ENCODE results near the gene DMAP1. TPM values are rescaled to one million over a fixed set of nuclear protein-coding genes. Genes with fewer than 3 reads are reported as not detected.

The DMAP1 gene
- total and polyA plus RNA-seq, 2 donors (not counting 1 experiment from before 2014, with no cell fraction given) = 21.1 to 23.6 TPM

GRCh38 chr1:44240802-44241671, 27.8 kb downstream of the DMAP1 start:
- no peaks in the 10 kb centered on the region for H3K9me3 ChIP-seq (ENCODE audit: control insufficient read depth, insufficient read depth, low read depth, low read length)
- H2AFZ ChIP-seq (ENCODE audit: low read length) = no peak overlapping the region
- no peaks in the 10 kb centered on the region for H4K20me1 ChIP-seq (ENCODE audit: control insufficient read depth, extremely low read depth, insufficient read depth, low read length)
- no peak overlapping the region for H3K4me2 ChIP-seq (ENCODE audit: extremely low read depth, insufficient read depth, low read length)
- no peaks in the 10 kb centered on the region for H3K36me3 ChIP-seq (ENCODE audit: control insufficient read depth, insufficient read depth, low read length)
- H3K79me2 ChIP-seq (ENCODE audit: control insufficient read depth, insufficient read depth, low read length) = no peaks in the 10 kb centered on the region
- H3K4me1 ChIP-seq (ENCODE audit: control insufficient read depth, extremely low read depth, insufficient read depth, low read length) = peaks cover 12% of the 10 kb centered on the region
- TF ChIP-seq EZH2 (IDR thresholded peaks at IDR 0.05; ENCODE audit: low read length, missing control alignments) (no peak), CTCF (conservative IDR thresholded peaks at IDR 0.05 in 1 of 2, IDR thresholded peaks at IDR 0.05 in 1 of 2; ENCODE audit: low read depth in 1 of 2, low read length in 2 of 2) (no peak)
- H3K27ac ChIP-seq (ENCODE audit: insufficient read depth, low read length) = no peak overlapping the region
- no peak overlapping the region for H3K4me3 ChIP-seq (replicated peaks in 1 of 4; ENCODE audit: control extremely low read depth in 1 of 4, insufficient read depth in 1 of 4, low read depth in 3 of 4, low read length in 4 of 4)
- H3K27me3 ChIP-seq (ENCODE audit: control insufficient read depth, insufficient read depth, low read length) = no peaks in the 10 kb centered on the region
- no peak overlapping the region for H3K9ac ChIP-seq (ENCODE audit: insufficient read depth, low read length)
- DNase-seq (ENCODE audit: low read depth in 2 of 2) = no peak

- no peak overlapping the region for H3K4me2 ChIP-seq (ENCODE audit: extremely low read depth, insufficient read depth, low read length)
- no peak overlapping the region for H2AFZ ChIP-seq (ENCODE audit: low read length)
- no peaks in the 10 kb centered on the region for H4K20me1 ChIP-seq (ENCODE audit: control insufficient read depth, extremely low read depth, insufficient read depth, low read length)
- peaks cover 12% of the 10 kb centered on the region for H3K4me1 ChIP-seq (ENCODE audit: control insufficient read depth, extremely low read depth, insufficient read depth, low read length)
- H3K79me2 ChIP-seq (ENCODE audit: control insufficient read depth, insufficient read depth, low read length) = no peaks in the 10 kb centered on the region
- H3K9ac ChIP-seq (ENCODE audit: insufficient read depth, low read length) = no peak overlapping the region
- H3K27ac ChIP-seq (ENCODE audit: insufficient read depth, low read length) = no peak overlapping the region
- no peak for DNase-seq (ENCODE audit: low read depth in 2 of 2)
- H3K27me3 ChIP-seq (ENCODE audit: control insufficient read depth, insufficient read depth, low read length) = no peaks in the 10 kb centered on the region
- TF ChIP-seq CTCF (conservative IDR thresholded peaks at IDR 0.05 in 1 of 2, IDR thresholded peaks at IDR 0.05 in 1 of 2; ENCODE audit: low read depth in 1 of 2, low read length in 2 of 2) (no peak), EZH2 (IDR thresholded peaks at IDR 0.05; ENCODE audit: low read length, missing control alignments) (no peak)
- H3K9me3 ChIP-seq (ENCODE audit: control insufficient read depth, insufficient read depth, low read depth, low read length) = no peaks in the 10 kb centered on the region
- no peaks in the 10 kb centered on the region for H3K36me3 ChIP-seq (ENCODE audit: control insufficient read depth, insufficient read depth, low read length)
- no peak overlapping the region for H3K4me3 ChIP-seq (replicated peaks in 1 of 4; ENCODE audit: control extremely low read depth in 1 of 4, insufficient read depth in 1 of 4, low read depth in 3 of 4, low read length in 4 of 4)
Observed at GRCh38 chr1:44242746-44243145, 29.5 kb downstream of the DMAP1 start.

- no peak for DNase-seq (ENCODE audit: low read depth in 2 of 2)
- no peaks in the 10 kb centered on the region for H4K20me1 ChIP-seq (ENCODE audit: control insufficient read depth, extremely low read depth, insufficient read depth, low read length)
- H3K9me3 ChIP-seq (ENCODE audit: control insufficient read depth, insufficient read depth, low read depth, low read length) = no peaks in the 10 kb centered on the region
- H3K4me1 ChIP-seq (ENCODE audit: control insufficient read depth, extremely low read depth, insufficient read depth, low read length) = peaks cover 12% of the 10 kb centered on the region
- H3K4me2 ChIP-seq (ENCODE audit: extremely low read depth, insufficient read depth, low read length) = no peak overlapping the region
- no peaks in the 10 kb centered on the region for H3K27me3 ChIP-seq (ENCODE audit: control insufficient read depth, insufficient read depth, low read length)
- TF ChIP-seq EZH2 (IDR thresholded peaks at IDR 0.05; ENCODE audit: low read length, missing control alignments) (no peak), CTCF (conservative IDR thresholded peaks at IDR 0.05 in 1 of 2, IDR thresholded peaks at IDR 0.05 in 1 of 2; ENCODE audit: low read depth in 1 of 2, low read length in 2 of 2) (no peak)
- no peaks in the 10 kb centered on the region for H3K79me2 ChIP-seq (ENCODE audit: control insufficient read depth, insufficient read depth, low read length)
- no peaks in the 10 kb centered on the region for H3K36me3 ChIP-seq (ENCODE audit: control insufficient read depth, insufficient read depth, low read length)
- H2AFZ ChIP-seq (ENCODE audit: low read length) = no peak overlapping the region
- H3K27ac ChIP-seq (ENCODE audit: insufficient read depth, low read length) = no peak overlapping the region
- no peak overlapping the region for H3K9ac ChIP-seq (ENCODE audit: insufficient read depth, low read length)
- no peak overlapping the region for H3K4me3 ChIP-seq (replicated peaks in 1 of 4; ENCODE audit: control extremely low read depth in 1 of 4, insufficient read depth in 1 of 4, low read depth in 3 of 4, low read length in 4 of 4)
Observed at GRCh38 chr1:44243782-44244495, 30.7 kb downstream of the DMAP1 start.

All from fibroblast of lung (primary cell).